ENCODE measurements around the gene TPTE2. TPM values are rescaled to one million over a fixed set of nuclear protein-coding genes. Genes with fewer than 3 reads are reported as not detected.

TPTE2 gene
- total and polyA plus RNA-seq, 2 of the 4 experiments (the other 2 are of a cell fraction) = not detected

Other genes starting within 250 kb of the TPTE2 start
- gene MPHOSPH8, start 72.1 kb upstream of the TPTE2 start, total RNA-seq (2012; rRNA removed) = 11.7 and 13.3 TPM in 2 replicates
- 15.0 and 16.4 TPM in 2 replicates for gene MPHOSPH8, start 72.1 kb upstream of the TPTE2 start, polyA plus RNA-seq (2012; rRNA removed)
- gene PSPC1, start 221.4 kb upstream of the TPTE2 start, total RNA-seq (2012; rRNA removed) = 39.8 and 41.7 TPM in 2 replicates
- 37.8 and 38.3 TPM in 2 replicates for gene PSPC1, start 221.4 kb upstream of the TPTE2 start, polyA plus RNA-seq (2012; rRNA removed)

Measured in IMR-90 (cell line).